ENCODE data around the gene HECW1.

DNA sequence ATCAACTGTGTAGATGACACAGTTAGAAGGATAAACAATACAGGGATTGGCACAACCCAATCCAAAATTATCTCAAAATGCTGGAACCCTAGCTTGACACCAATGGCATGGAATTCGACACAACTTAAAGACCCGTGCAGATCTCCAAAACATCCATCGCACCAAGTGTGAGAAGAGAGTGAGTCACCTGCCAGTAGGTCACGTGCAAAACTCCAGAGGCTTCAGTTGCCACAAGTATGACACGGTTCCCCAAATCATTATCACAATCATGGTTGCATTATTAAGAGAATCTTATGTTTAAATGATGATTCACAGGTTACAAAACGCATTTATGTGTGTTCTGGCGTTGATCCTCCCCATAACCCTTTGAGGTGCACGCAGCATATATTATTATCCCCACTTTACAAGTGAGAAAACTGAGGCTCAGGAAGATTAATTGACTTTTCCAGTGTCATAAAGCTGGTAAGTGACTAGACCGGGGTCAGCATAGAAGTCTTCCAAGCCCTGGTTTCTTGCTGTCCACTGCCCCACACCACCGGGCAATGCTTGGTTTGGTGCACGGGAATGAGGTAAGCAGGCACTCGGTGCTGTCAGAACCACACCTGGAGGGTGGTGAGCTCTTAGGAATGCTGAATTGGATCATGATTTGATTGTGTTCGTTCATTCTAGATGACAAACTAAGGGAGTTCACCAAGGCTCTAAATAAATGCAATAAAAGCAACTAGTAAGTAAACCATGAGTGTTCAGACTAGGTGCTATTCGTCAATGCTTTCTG, 446.9 kb downstream of the HECW1 start:
- TF ChIP-seq, protein P1, sequence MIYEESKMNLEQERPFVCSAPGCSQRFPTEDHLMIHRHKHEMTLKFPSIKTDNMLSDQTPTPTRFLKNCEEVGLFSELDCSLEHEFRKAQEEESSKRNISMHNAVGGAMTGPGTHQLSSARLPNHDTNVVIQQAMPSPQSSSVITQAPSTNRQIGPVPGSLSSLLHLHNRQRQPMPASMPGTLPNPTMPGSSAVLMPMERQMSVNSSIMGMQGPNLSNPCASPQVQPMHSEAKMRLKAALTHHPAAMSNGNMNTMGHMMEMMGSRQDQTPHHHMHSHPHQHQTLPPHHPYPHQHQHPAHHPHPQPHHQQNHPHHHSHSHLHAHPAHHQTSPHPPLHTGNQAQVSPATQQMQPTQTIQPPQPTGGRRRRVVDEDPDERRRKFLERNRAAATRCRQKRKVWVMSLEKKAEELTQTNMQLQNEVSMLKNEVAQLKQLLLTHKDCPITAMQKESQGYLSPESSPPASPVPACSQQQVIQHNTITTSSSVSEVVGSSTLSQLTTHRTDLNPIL (CRISPR knock-in tag; IDR thresholded peaks at IDR 0.05; ENCODE audit: low read depth) = no peak
- TF ChIP-seq ARNTL (CRISPR knock-in tag; IDR thresholded peaks at IDR 0.05; ENCODE audit: borderline replicate concordance, low read depth) (no peak), ZFP30 (CRISPR knock-in tag; IDR thresholded peaks at IDR 0.05) (no peak), CSDC2 (CRISPR knock-in tag; IDR thresholded peaks at IDR 0.05) (no peak), ZFP3 (CRISPR knock-in tag; IDR thresholded peaks at IDR 0.05) (no peak)
- TF ChIP-seq, protein P2, sequence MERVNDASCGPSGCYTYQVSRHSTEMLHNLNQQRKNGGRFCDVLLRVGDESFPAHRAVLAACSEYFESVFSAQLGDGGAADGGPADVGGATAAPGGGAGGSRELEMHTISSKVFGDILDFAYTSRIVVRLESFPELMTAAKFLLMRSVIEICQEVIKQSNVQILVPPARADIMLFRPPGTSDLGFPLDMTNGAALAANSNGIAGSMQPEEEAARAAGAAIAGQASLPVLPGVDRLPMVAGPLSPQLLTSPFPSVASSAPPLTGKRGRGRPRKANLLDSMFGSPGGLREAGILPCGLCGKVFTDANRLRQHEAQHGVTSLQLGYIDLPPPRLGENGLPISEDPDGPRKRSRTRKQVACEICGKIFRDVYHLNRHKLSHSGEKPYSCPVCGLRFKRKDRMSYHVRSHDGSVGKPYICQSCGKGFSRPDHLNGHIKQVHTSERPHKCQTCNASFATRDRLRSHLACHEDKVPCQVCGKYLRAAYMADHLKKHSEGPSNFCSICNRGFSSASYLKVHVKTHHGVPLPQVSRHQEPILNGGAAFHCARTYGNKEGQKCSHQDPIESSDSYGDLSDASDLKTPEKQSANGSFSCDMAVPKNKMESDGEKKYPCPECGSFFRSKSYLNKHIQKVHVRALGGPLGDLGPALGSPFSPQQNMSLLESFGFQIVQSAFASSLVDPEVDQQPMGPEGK (CRISPR knock-in tag; IDR thresholded peaks at IDR 0.05; ENCODE audit: borderline replicate concordance) = no peak

Data from SK-N-SH treated with all-trans-retinoic acid at 6 μM for 48 hours (cell line).